PFSK-1 (cell line): Measurements from ENCODE around the gene HBS1L.

Experiments
- POLR2AphosphoS5 ChIP-seq: IDR thresholded peaks from 2 replicates; pipeline ENCODE4 v1.6.1; 2012; ENCODE audit warnings: low read depth, mild to moderate bottlenecking, control low read depth, low read length, moderate library complexity
- REST ChIP-seq, 2 experiments: IDR thresholded peaks; 2 replicates each; pipeline versions ENCODE4 v1.6.1 to v1.8.0; 2011 to 2012; ENCODE audit warnings: low read depth in 2 of 2, low read length in 2 of 2, control low read depth in 1 of 2, inconsistent platforms in 1 of 2, mild to moderate bottlenecking in 1 of 2, moderate library complexity in 1 of 2; ENCODE audit not compliant: insufficient read depth in 1 of 2
- SIN3A ChIP-seq: IDR thresholded peaks from 2 replicates; pipeline ENCODE4 v1.6.1; 2012; ENCODE audit warnings: mild to moderate bottlenecking, low read length, moderate library complexity, borderline replicate concordance; ENCODE audit not compliant: insufficient read depth
- TAF1 ChIP-seq: IDR thresholded peaks from 2 replicates; pipeline ENCODE4 v1.6.1; 2012; ENCODE audit warnings: low read length, control low read depth, borderline replicate concordance; ENCODE audit not compliant: insufficient read depth

- no peak for TF ChIP-seq POLR2AphosphoS5
- no peak for TF ChIP-seq TAF1
- TF ChIP-seq SIN3A, result no peak
- no peak for TF ChIP-seq REST (IDR thresholded peaks at IDR 0.05; ENCODE audit: insufficient read depth in 1 of 2, low read depth in 2 of 2, low read length in 2 of 2)
Measured at GRCh38 chr6:135008941-135009290, 45.7 kb downstream of the HBS1L start.
